Naive thymus-derived CD4-positive, alpha-beta T cell (primary cell): ENCODE measurements around the gene TMEM235. TPM values are rescaled to one million over a fixed set of nuclear protein-coding genes. Genes with fewer than 3 reads are reported as not detected.

Source experiments
- ATAC-seq: fragments of 150-1000 bp; cut with Tn5 transposase; 2 replicates; pipeline ENCODE4 v1.10.0; 2021; ENCODE audit warnings: mild to moderate bottlenecking, moderate library complexity
- CTCF ChIA-PET: fragments of 350-600 bp; sonication (Branson Sonifier 250); formaldehyde crosslinking; loops from one replicate; lab custom pipeline; 2021; ENCODE audit warnings: antibody characterized with exemption; lab: Charles Lee
- POLR2A ChIA-PET: fragments of 350-600 bp; sonication (Branson Sonifier 250); formaldehyde crosslinking; loops from one replicate; lab custom pipeline; 2021; ENCODE audit warnings: antibody characterized with exemption, inconsistent platforms; lab: Charles Lee
- DNase-seq, 9 donors: peaks; one replicate each; pipeline versions ENCODE4 v3.0.0 to v3.0.0-alpha.2; 2020 to 2022; ENCODE audit warnings: mixed read lengths in 1 of 9
- H3K27ac ChIP-seq: one replicate; pipeline ENCODE4 v1.7.0; 2013; ENCODE audit warnings: mild to moderate bottlenecking, low read depth, low read length, moderate library complexity
- H3K27me3 ChIP-seq, 2 donors: one replicate each; pipeline ENCODE4 v1.7.0; 2013; ENCODE audit warnings: low read length in 2 of 2, mild to moderate bottlenecking in 2 of 2, moderate library complexity in 2 of 2; ENCODE audit not compliant: control insufficient read depth in 2 of 2, insufficient read depth in 2 of 2
- H3K36me3 ChIP-seq, 3 experiments: 1 replicate in 2 of 3; 2 replicates in 1 of 3; pipeline ENCODE4 v1.7.0; 2013; ENCODE audit warnings: low read length in 3 of 3, mild to moderate bottlenecking in 3 of 3, moderate library complexity in 1 of 3; ENCODE audit not compliant: insufficient read depth in 3 of 3, control insufficient read depth in 2 of 3
- H3K4me1 ChIP-seq, 2 donors: one replicate each; pipeline ENCODE4 v1.7.0; 2013; ENCODE audit warnings: low read length in 2 of 2, mild to moderate bottlenecking in 2 of 2, moderate library complexity in 1 of 2; ENCODE audit not compliant: control insufficient read depth in 2 of 2, insufficient read depth in 2 of 2
- H3K4me3 ChIP-seq: 2 replicates; pipeline ENCODE4 v1.7.0; 2013; ENCODE audit warnings: mild to moderate bottlenecking, low read length
- H3K9me3 ChIP-seq, 3 experiments: 1 replicate in 2 of 3; 2 replicates in 1 of 3; pipeline ENCODE4 v1.7.0; 2013; ENCODE audit warnings: low read length in 3 of 3; ENCODE audit not compliant: control insufficient read depth in 2 of 3
- H3K27ac Mint-ChIP-seq, 9 donors: one replicate each; pipeline ENCODE4 v1.8.0; 2020 to 2022; ENCODE audit warnings: mixed read lengths in 9 of 9, mild to moderate bottlenecking in 8 of 9, moderate library complexity in 5 of 9, inconsistent platforms in 2 of 9
- H3K27me3 Mint-ChIP-seq, 5 donors: one replicate each; pipeline ENCODE4 v1.8.0; 2021 to 2022; ENCODE audit warnings: mixed read lengths in 5 of 5, mild to moderate bottlenecking in 1 of 5
- H3K36me3 Mint-ChIP-seq, 5 donors: one replicate each; pipeline ENCODE4 v1.8.0; 2020 to 2022; ENCODE audit warnings: mixed read lengths in 5 of 5, mild to moderate bottlenecking in 3 of 5, inconsistent platforms in 1 of 5
- H3K4me1 Mint-ChIP-seq, 7 donors: one replicate each; pipeline ENCODE4 v1.8.0; 2020 to 2022; ENCODE audit warnings: mixed read lengths in 7 of 7, mild to moderate bottlenecking in 3 of 7, inconsistent platforms in 1 of 7
- H3K4me3 Mint-ChIP-seq, 10 donors: one replicate each; pipeline ENCODE4 v1.8.0; 2020 to 2022; ENCODE audit warnings: mild to moderate bottlenecking in 10 of 10, mixed read lengths in 10 of 10, moderate library complexity in 6 of 10, inconsistent platforms in 2 of 10
- H3K9me3 Mint-ChIP-seq, 11 donors: one replicate each; pipeline ENCODE4 v1.8.0; 2020 to 2022; ENCODE audit warnings: mixed read lengths in 11 of 11, mild to moderate bottlenecking in 4 of 11, inconsistent platforms in 1 of 11, moderate library complexity in 1 of 11
- intact Hi-C, 2 donors: fragments of 100-400 bp; cut with micrococcal nuclease; formaldehyde crosslinking; loops; one replicate each; pipeline ENCODE4 v1.15.1; 2023
- polyA plus RNA-seq, 2 donors: library from polyadenylated mRNA; unstranded; fragments of 300-500 nt; fragmentation: Illumina TruSeq; gene quantifications; one replicate each; pipeline ENCODE4 v1.2.3, GENCODE V29; 2021
- total RNA-seq, 6 experiments: library from RNA in 5 of 6; stranded (reverse) in 5 of 6; gene quantifications; 1 replicate in 5 of 6; 2 replicates in 1 of 6; pipeline ENCODE4 v1.2.3 and lab custom pipeline; 2021 to 2026

TMEM235 gene
- total RNA-seq (not detected), polyA plus RNA-seq (not detected), total RNA-seq (lab: John Stamatoyannopoulos, UW) (not detected)

GRCh38 chr17:78230996-78231935, at the start of gene TMEM235:
Gene TMEM235, plus strand, starts transcription at chr17:78231631. Its CDS starts 393 bp downstream, at chr17:78232024.
- Mint-ChIP-seq H3K4me3 (peak within 1 kb of the TSS in 6 of 10 donors; percentile 11 to 63 (median 52)), H3K36me3 (peaks cover 0 to 4% (median 0%) of the 10 kb centered on the region in 5 donors)

DNA sequence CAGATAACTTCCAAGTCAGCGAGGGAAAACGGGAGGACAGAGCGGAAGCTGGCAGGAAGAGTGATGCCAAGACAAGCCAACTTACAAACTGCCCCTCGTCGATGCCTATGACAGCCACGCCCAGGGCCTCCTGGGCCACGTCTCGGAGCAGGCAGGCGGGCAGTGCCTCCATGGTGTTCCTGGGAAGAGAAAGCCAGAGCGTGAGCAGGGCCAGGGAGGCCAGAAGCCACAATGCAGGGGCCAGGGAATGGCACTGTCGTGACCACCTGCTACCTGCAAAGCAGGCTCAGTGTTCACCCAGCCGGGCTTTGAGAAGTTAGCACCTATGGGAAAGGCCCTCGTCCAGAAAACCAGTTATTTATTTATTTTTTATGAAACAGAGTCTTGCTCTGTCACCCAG, 48.9 kb upstream of the TMEM235 start:
- peaks cover 0 to 5% (median 0%) of the 10 kb centered on the region in 5 donors for H3K36me3 Mint-ChIP-seq
- H3K27ac Mint-ChIP-seq = no peak overlapping the region
- ATAC-seq (no peak), DNase-seq (no peak)
- no peak overlapping the region for H3K27ac ChIP-seq
- peaks cover 0 to 49% (median 9%) of the 10 kb centered on the region in 7 donors for H3K4me1 Mint-ChIP-seq
- no peak overlapping the region for H3K4me3 Mint-ChIP-seq
- no peak overlapping the region for H3K4me3 ChIP-seq
- H3K9me3 Mint-ChIP-seq = no peaks in the 10 kb centered on the region
- intact Hi-C loops = no loop called here
- H3K9me3 ChIP-seq = no peaks in the 10 kb centered on the region
- no peaks in the 10 kb centered on the region for H3K27me3 ChIP-seq
- no peaks in the 10 kb centered on the region for H3K27me3 Mint-ChIP-seq
- H3K4me1 ChIP-seq = peaks cover 0 to 3% of the 10 kb centered on the region in 2 donors
- ChIA-PET POLR2A (no interaction called here), CTCF (interaction anchor here (0.8 kb wide), 1 partner anchor 20 kb away, joined by 3 read pairs; no protein-coding TSS in a partner anchor)
- no peaks in the 10 kb centered on the region for H3K36me3 ChIP-seq

More at GRCh38 chr17:78230996-78231935, at the start of gene TMEM235:
- CTCF ChIA-PET = no interaction called here
- no peak within 1 kb of the TSS for H3K4me3 ChIP-seq
- ATAC-seq (no peak), DNase-seq (no peak)
- peaks cover 4 to 17% of the 10 kb centered on the region in 2 donors for H3K27me3 ChIP-seq
- peaks cover 0 to 10% of the 10 kb centered on the region in 2 donors for H3K4me1 ChIP-seq
- peaks cover 0 to 1% (median 0%) of the 10 kb centered on the region in 11 donors for H3K9me3 Mint-ChIP-seq
- peaks cover 11 to 45% (median 27%) of the 10 kb centered on the region in 5 donors for H3K27me3 Mint-ChIP-seq
- POLR2A ChIA-PET = no interaction called here
- peaks cover 0 to 15% (median 10%) of the 10 kb centered on the region in 7 donors for H3K4me1 Mint-ChIP-seq
- H3K36me3 ChIP-seq = no peaks in the 10 kb centered on the region
- no peak within 1 kb of the TSS for H3K27ac ChIP-seq
- no peak within 1 kb of the TSS for H3K27ac Mint-ChIP-seq
- intact Hi-C loops = no loop called here
- no peaks in the 10 kb centered on the region for H3K9me3 ChIP-seq

GRCh38 chr17:78183916-78184315, 47.5 kb upstream of the TMEM235 start:
- intact Hi-C loops = no loop called here
- H3K27me3 Mint-ChIP-seq = no peaks in the 10 kb centered on the region
- no peak for DNase-seq
- no peak for ATAC-seq
- ChIA-PET CTCF (interaction anchor here (0.7 to 1.6 kb wide), 4 partner anchors 49 to 165 kb away, joined by 3 to 6 read pairs (median 4); no protein-coding TSS in a partner anchor), POLR2A (interaction anchor here (0.6 kb wide), 1 partner anchor 78 kb away, joined by 5 read pairs; no protein-coding TSS in a partner anchor)
- peaks cover 0 to 55% (median 13%) of the 10 kb centered on the region in 7 donors for H3K4me1 Mint-ChIP-seq
- peaks cover 0 to 5% (median 0%) of the 10 kb centered on the region in 5 donors for H3K36me3 Mint-ChIP-seq
- no peaks in the 10 kb centered on the region for H3K36me3 ChIP-seq
- H3K4me3 Mint-ChIP-seq = no peak overlapping the region
- H3K4me1 ChIP-seq = peaks cover 0 to 5% of the 10 kb centered on the region in 2 donors
- no peaks in the 10 kb centered on the region for H3K27me3 ChIP-seq
- H3K9me3 ChIP-seq = no peaks in the 10 kb centered on the region
- H3K4me3 ChIP-seq = no peak overlapping the region
- H3K27ac ChIP-seq = no peak overlapping the region
- no peaks in the 10 kb centered on the region for H3K9me3 Mint-ChIP-seq
- no peak overlapping the region for H3K27ac Mint-ChIP-seq

DNA sequence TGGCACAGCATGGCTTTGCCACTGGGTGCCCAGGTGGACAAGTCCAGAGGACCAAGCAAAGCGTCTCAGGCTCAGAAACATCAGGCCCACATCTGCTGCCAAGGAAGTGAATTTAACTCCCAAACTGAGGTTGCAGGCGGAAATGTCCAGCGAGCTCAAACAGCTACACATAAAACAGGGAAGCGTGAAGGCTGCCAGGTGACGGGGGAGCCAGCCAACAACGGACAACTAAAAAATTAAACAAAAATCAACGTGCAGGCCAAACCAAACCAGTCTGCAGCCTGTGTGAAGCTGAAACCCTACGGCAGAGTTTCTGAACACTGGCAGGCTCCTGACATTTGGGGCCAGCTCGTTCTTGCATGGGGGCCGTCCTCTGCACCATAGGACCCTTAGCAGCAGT, 47.1 kb upstream of the TMEM235 start:
- intact Hi-C loops = no loop called here
- H3K9me3 ChIP-seq = no peaks in the 10 kb centered on the region
- Mint-ChIP-seq H3K9me3 (no peaks in the 10 kb centered on the region), H3K27me3 (no peaks in the 10 kb centered on the region), H3K4me3 (no peak overlapping the region), H3K4me1 (peaks cover 0 to 53% (median 13%) of the 10 kb centered on the region in 7 donors), H3K36me3 (peaks cover 0 to 5% (median 0%) of the 10 kb centered on the region in 5 donors), H3K27ac (no peak overlapping the region)
- DNase-seq (no peak), ATAC-seq (no peak)
- CTCF ChIA-PET = interaction anchor here (0.8 to 1.6 kb wide), 3 partner anchors 49 to 165 kb away, joined by 3 to 6 read pairs (median 4); no protein-coding TSS in a partner anchor
- H3K4me1 ChIP-seq = peaks cover 0 to 5% of the 10 kb centered on the region in 2 donors
- POLR2A ChIA-PET = interaction anchor here (0.6 kb wide), 1 partner anchor 78 kb away, joined by 5 read pairs; no protein-coding TSS in a partner anchor
- H3K27ac ChIP-seq = no peak overlapping the region
- no peak overlapping the region for H3K4me3 ChIP-seq
- no peaks in the 10 kb centered on the region for H3K36me3 ChIP-seq
- H3K27me3 ChIP-seq = no peaks in the 10 kb centered on the region

- peaks cover 0 to 50% (median 13%) of the 10 kb centered on the region in 7 donors for H3K4me1 Mint-ChIP-seq
- CTCF ChIA-PET = interaction anchor here (1.2 kb wide), 1 partner anchor 166 kb away, joined by 4 read pairs; no protein-coding TSS in a partner anchor
Observed at GRCh38 chr17:78184868-78185267, 46.6 kb upstream of the TMEM235 start.

DNA sequence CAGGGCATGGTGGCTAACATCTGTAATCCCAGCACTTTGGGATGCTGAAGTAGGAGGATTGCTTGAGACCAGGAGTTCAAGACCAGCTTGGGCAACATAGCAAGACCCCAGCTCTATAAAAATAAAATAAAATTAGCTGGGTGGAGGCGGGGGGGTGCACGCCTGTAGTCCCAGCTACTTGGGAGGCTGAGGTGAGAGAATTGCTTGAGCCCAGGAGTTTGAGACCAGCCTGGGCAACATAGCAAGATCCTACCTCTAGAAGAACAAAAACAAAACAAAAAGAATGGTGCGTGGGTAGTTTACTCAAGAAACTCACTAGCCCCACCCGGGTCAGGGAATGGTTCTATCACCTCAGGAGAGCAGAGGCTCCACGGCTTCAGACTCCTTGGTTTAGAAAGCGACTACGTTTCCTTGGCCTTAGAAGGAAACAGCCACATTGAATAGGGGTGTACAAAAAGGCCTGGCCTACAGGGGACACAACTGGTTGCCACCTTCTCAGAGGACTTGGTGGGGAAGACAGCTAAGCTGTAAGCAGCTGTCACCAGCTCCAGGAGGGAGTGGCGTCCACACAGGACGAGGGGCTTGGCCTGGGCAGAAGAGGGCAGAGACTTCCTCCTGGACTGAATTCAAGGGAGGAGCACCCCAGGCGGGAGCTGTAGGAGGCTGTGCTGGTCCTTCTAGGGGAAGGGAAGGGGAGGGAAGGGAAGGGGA, 45.3 kb upstream of the TMEM235 start:
- peaks cover 0 to 3% (median 0%) of the 10 kb centered on the region in 5 donors for H3K36me3 Mint-ChIP-seq
- peaks cover 0 to 42% (median 13%) of the 10 kb centered on the region in 7 donors for H3K4me1 Mint-ChIP-seq
- Histone ChIP-seq H3K27ac (no peak overlapping the region), H3K4me3 (no peak overlapping the region), H3K9me3 (no peaks in the 10 kb centered on the region), H3K36me3 (no peaks in the 10 kb centered on the region), H3K27me3 (no peaks in the 10 kb centered on the region), H3K4me1 (peaks cover 0 to 5% of the 10 kb centered on the region in 2 donors)
- no peak for DNase-seq
- CTCF ChIA-PET = interaction anchor here (1.2 kb wide), 1 partner anchor 9 kb away, joined by 3 read pairs; no protein-coding TSS in a partner anchor
- no peak for ATAC-seq
- POLR2A ChIA-PET = interaction anchor here (1.5 kb wide), 1 partner anchor 42 kb away, joined by 3 read pairs; no protein-coding TSS in a partner anchor
- H3K27ac Mint-ChIP-seq = peak overlapping the region in 3 of 9 donors; percentile 52 to 75 (median 61)
- no peaks in the 10 kb centered on the region for H3K27me3 Mint-ChIP-seq
- intact Hi-C loops = loop anchor here in 1 of 2 donors (2.0 kb wide), 1 partner anchor 17 kb away; the partner anchor contains the start of gene SYNGR2
- H3K4me3 Mint-ChIP-seq = peak overlapping the region; percentile 14 to 87 (median 75)
- H3K9me3 Mint-ChIP-seq = peaks cover 0 to 1% (median 0%) of the 10 kb centered on the region in 11 donors

More at GRCh38 chr17:78184868-78185267, 46.6 kb upstream of the TMEM235 start:
- POLR2A ChIA-PET = no interaction called here
- H3K27ac Mint-ChIP-seq = peak overlapping the region in 2 of 9 donors; percentile 12 to 15
- Histone ChIP-seq H3K27ac (no peak overlapping the region), H3K27me3 (no peaks in the 10 kb centered on the region), H3K4me1 (peaks cover 0 to 5% of the 10 kb centered on the region in 2 donors), H3K9me3 (no peaks in the 10 kb centered on the region), H3K36me3 (no peaks in the 10 kb centered on the region), H3K4me3 (no peak overlapping the region)
- no peaks in the 10 kb centered on the region for H3K9me3 Mint-ChIP-seq
- H3K27me3 Mint-ChIP-seq = no peaks in the 10 kb centered on the region
- peak overlapping the region in 5 of 10 donors; percentile 38 to 75 (median 55) for H3K4me3 Mint-ChIP-seq
- intact Hi-C loops = no loop called here
- no peak for DNase-seq
- peaks cover 0 to 5% (median 0%) of the 10 kb centered on the region in 5 donors for H3K36me3 Mint-ChIP-seq
- ATAC-seq = no peak
